OCI-M2 (cell line): ENCODE results near the gene PKNOX2.

Source experiments
- DNase-seq: peaks from one replicate; lab custom pipeline; 2025; ENCODE audit not compliant: unreplicated experiment; lab: John Stamatoyannopoulos, UW

PKNOX2 gene

DNA sequence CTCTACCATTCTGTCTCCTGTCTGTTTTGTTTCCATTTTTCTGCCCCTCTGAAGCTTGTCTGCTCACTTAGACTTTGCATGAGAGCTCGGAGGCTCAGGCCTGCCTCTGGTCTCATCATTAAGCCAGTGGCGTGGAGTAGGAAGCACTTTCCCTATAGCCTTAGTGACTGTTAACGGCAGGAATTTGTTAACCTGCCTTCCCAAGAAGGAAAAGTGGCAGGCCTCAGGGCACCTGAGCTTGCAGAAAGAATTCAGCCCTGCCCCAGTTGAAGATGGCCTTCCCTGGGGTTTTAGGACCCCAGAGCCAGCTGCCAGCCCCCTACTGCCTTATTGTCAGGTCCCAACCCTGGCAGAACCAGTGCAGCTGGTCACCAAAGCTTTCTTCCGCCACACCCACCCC lies 93.2 kb downstream of the PKNOX2 start:
- DNase-seq, result no peak

DNA sequence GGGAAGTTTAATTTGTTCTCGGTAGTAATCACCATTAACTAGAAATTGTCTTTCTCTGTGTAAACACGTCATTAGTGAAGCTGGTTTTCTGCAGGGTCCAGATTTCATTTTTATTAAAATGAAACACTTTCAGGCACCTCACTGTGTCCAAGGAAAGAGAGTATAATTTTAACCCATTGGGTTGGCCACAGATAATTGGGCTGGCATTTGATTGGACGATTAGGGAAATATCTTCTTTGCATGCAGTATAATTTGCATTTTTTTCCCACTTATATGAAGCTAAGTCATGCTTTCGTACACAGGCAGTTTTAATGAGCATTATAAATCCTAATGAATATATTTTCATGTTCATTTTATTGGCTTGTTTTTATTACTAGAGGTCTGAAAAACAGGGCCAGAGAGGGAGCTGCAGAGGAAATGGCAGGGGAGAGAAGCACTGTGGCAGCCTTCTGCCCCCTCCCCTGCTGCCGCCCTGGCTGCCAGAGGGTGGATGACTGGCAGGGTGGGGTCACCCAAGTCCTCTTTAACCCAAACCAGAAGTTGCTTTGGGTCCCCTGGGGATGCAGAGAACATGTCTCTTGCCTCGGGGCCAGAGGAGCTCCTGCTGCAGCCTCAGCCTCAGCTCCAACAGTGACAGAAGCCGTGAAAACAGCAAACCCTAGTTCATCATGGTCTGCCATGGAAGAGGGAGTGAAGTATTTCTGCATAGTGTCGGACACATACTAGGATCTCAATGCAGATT lies 93.9 kb downstream of the PKNOX2 start:
- DNase-seq, result no peak

DNA sequence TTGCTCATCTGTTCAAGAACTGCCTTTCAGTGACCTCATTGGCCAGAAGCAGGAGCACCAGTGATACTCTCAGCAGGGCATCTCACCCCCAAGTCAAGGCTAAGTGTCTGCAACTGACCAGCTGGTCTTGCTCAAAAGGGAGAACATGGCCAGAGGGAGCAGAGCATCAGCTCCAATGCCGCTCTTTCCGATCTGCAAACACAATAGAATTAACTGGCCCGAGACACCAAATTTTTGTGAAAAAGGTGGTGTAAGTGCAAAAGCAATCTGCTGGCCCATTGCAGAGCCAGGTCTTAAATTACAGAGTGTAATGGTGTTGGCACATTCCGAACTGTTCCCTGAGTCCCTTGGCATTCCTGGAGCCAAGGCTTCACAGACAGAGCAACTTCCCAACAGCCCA lies 97.0 kb downstream of the PKNOX2 start:
- DNase-seq, result no peak

DNA sequence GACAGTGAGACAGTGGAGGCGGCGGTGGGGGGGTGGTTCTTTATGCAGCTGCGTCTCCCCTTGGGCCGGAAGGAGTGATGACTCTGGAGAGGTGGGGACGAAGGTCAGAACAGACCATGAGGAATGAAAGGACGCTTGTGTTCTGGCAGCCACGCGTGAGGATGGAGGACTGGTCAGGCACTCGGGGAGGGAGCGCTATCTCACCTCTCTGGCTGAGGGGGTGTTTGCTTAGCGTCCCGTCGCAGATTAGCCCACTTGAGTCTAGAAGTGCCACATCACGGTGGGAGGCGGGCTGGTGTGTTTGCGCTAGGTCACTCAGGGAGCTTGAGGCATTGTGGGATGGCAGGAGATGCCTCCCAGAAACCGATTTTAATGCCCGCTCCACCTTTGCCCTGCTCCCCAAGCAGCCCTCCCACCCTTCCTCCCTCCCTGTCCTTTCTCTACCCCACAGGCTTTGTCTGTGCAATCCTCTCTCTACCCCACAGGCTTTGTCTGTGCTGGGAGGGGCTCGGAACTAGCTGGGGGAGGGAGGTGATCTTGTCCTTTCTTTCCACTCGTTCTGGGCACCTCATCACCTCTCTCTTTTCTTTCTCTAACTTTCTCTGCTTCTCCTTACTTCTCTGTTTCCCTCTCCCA lies 97.8 kb downstream of the PKNOX2 start:
- DNase-seq, result no peak

DNA sequence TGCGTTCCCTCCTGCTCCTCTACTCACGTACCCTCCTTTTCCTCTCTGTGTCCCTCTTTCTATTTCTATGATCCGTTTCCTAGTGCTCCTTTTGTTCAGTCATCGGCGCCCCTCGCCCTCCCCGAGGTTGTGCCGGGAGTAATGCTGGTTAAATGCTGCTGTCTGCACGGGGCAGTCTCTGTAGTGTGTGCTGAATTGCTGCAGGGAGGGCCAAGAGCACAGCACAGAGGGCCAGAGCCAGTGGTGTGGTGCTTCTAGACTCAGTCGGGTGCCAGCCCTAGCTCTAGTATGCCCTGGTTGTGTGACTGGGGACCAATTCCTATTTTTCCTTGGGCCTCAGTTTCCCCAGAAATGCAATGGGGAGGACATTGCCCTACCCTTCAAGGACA lies 98.3 kb downstream of the PKNOX2 start:
- DNase-seq, result no peak

DNA sequence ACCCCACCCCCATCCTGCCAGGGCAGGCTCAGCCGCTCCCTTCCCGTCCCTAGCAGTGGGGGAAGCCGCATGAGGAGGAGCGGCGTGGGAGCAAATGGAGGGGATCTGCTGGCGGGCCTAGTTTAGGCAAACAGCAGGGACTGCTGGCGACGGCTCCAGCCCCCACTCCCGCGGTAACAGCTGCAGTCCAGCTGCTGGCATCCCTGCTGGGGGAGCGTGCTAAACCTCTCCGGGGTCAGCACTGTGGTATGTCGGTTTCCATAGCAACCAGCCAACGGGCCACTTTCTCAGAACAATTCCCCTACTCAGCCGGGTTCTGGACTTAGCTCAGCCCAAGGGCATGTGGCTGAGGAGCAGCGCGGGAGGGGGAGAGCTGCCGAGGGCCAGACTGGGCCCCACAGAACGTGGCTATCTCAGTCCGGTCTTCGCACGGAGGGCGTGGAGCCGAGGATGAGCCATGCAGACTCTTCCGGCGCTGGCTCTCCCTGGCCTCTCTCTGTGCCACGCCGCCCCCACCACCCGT lies 98.8 kb downstream of the PKNOX2 start:
- DNase-seq, result no peak

DNA sequence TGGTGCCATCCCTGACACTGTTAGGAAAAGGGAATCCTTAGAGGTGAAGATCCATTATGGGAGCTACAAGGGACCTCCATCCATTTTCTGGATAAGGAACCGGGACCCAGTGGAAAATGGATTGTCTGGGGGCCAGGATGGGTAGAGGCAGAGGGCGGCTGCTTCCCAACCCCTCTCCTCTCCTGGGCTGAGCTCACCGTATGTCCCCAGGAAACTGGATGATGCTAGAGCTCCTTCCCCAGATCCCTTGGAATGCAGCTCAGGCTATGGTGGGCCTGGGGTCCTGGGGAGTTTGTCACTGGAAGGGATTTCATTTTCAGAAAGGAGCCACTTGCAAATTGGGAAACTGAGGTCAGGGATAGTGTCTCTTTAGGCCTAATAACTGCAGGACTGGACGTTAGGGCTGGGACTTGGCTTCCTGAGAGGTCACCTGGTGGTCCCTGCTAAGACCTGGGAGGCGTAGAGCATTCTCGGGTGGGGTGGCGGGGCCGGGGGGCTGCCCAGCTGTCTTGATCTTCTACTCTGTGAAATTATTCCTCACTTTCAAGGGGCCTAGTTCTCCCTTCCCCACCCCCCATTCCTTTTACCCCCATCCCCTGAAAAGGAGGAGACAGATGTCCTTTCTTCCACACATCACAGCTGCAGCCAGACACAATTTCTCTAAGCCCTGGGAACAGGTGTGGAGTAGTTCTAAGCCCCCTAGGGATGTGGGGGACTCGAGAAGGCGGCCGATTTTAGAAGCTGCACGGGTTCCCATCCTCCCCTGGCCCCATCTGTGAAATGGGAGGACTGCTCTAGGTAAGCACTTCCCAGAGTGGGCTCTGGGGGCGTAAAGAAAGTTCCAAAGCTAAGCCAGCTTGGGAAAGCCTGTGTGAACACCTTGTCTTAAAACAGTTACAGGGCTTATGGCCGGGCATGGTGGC lies 99.8 kb downstream of the PKNOX2 start:
- DNase-seq, result no peak

DNA sequence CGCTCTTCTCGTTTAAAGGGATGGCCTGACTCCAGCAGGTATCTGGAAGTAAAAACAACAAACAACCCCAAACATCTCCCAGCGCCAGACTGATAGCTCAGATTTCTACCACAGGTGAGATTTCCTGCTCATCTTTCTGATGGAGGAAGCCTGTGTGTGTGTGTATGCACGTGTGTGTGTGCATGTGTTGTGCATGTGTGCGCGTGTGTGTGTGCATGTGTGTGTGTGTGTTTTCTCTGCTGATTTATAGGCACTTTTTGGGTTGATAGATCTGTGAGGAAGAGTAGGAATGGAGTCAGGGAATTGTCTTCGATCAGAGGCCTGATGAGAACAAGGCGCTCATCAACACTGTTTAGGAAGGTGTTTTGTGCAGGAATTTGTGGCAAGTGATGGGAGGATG lies 103.0 kb downstream of the PKNOX2 start:
- DNase-seq, result no peak

DNA sequence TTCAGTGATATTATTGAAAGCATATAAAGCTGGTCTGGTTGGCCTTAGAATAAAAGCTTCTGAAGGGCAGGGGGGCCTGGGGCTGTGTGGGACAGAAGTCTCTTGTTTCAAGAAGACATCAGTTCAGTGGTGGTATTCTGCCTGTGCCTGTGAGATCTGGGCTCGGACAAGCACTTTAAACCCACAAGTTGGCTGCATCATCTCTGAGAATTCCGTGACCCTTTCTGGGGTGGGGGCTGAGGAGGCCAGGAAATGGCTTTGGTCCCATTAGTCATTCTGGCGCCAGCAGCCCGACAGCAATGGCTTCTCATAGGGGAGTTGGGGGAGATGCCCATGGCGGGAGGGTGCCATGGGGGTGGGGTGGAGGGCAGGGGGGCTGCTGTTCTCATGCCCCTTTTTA lies 104.1 kb downstream of the PKNOX2 start:
- DNase-seq, result no peak

DNA sequence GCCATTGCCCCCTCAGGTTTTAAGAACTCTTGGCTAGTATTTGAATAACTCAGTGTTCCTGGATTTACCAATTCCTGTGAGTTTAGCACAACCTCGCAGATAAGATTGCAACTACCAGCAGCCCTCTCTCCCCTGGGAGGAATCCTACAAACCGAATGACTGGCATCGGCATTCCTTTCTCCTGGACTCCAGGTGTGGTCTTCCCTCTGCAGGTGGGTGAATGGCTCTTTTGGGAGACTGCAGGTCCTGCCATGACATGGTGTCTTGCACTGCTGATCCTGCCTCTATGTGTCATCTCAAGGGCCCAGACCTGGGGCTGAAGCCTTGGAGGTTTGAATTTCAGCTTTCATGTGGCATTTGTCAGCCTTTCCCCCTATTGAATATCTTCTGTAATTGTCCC lies 105.6 kb downstream of the PKNOX2 start:
- DNase-seq, result no peak

DNA sequence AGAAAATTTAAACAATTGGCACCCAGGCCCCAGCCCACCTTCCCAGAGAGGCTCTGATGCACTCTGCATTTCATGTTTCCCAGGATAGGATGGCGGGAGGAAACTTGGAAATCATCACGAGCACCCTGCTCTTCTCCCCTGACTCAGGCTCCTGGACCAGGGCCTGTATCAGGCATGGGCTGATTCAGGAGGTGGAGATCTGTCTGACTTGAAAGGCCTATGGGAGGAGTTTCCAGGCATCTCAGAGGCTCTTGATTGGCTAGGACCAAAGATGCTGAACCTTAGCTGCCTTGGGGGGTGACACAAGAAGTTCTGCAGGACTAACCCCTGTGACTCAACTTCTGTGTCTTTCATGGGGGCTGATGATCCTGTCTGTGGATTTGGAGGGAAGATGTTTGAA lies 106.2 kb downstream of the PKNOX2 start:
- no peak for DNase-seq

DNA sequence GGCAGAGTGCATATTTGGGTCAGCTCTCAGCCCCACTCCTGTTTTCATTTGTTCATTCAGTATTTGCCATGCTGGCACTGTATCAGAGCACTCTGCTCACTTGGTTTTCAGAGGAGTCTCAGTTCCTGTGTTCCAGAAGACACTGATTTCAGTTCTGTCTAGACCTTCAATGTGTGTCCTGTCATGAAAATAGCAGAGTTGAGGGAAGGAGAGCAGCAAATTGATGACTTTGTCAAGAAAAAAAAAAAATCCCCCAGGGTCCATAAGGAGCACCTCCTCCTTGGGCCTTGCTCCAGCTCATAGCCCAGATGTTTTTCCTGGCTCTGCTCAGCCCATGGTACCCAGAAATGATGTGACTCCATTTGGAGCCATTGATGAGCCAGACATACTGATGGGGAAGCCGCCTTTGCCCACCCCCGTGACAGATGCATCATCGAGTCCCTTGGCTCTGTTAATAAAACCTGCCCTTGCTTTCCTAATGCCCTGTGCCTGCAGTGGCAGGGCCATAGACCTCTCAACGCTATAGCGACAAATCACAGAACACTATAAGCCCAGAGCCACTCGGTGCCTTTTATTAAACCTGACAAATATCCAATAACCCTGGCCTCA lies 107.0 kb downstream of the PKNOX2 start:
- DNase-seq, result no peak

DNA sequence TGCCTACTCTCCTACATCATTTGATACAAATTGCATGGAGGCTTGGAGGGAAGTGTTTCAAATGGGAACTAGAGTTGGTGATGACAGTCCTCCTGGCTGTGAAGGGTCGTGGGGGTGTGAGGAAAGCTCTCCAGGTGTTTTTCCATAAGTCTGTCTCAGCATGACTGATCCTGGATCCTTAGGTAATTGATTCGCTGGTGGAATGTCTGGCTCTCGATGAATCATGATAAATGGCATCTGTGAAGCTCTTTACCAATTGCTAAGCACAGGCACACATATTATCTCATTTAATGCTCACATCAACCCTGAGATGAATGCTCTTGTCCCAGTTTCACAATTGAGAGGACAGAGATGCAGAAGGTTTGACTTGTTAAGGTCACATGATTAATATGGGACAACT lies 107.5 kb downstream of the PKNOX2 start:
- DNase-seq, result no peak

DNA sequence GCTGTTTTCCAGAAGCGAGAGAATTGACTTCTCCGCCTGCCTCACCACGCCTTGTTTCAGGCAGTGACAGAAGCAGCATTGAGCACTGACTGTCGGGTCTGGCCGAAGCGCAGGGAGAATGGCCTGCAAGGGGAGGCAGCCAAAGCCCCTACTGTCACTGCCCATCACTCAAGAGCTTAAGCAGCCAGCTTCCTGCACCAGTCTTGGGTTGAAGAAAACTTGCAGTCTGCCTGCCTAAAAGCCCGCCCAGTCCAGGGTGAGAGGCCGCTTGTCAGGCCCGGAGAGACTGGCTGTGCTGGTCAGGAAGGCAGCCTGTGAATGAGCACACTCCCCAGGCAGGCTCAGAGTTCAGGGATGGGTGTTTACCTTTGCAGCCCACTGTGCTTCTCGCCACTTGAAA lies 108.3 kb downstream of the PKNOX2 start:
- no peak for DNase-seq

DNA sequence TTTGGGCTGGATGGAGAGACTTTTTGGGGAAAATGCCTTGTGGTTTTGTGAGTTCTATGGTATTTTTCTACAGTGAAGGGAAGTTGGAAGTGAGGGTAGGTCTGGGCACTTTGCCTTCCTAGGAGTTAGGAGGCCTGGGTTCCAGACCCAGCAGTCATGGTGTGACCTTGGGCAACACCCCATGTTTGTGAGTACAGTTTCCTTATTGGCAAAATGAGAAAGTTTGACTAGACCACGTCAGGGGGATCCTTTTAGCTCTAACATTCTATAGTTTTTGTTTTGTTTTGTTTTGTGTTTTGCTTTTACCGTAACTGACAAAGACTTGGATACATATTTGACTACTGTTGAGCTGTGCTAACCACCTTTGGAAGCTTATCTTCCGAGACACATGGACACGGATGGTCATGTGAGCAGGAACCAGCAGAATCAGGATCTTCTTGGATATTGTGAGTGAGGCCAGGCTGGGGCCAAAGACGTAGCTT lies 109.0 kb downstream of the PKNOX2 start:
- DNase-seq, result no peak

DNA sequence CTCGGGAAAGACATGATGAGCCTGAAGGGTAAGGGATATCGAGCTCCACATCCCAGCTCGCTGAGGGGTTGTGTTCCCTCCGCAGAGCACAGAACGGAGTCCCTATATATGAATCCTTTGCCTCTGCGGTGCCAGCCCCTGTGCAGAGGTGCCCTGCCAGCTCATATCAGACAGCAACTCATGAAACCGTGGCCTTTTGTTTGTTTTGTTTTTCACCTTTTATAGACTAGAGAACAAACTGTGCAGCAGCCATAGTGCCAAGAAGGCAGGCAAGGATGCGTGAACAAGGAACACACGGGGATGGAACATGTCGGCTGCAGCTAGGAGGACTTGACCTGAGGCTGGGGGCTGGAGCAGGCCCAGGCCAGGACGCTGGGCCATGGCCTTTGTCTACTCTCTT lies 109.8 kb downstream of the PKNOX2 start:
- DNase-seq, result no peak

DNA sequence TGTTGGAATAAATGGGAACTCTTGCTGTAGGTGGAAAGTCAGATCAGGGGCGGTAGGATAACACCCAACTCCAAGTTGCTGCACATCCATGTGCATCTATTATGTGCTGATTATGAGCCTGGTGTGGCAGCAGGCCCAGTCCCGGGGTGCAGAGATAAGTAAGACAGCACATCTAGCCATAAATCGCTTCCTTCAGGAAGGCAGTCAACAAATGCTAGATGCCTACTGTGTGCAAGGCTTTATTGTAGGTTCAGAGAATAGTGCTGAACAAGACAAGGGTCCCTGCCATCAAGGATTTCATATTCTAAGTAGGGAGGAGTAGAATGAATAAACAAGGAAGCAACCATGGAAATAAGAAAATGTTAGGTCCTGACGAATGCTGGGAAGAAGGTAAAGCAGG lies 110.2 kb downstream of the PKNOX2 start:
- DNase-seq, result no peak

DNA sequence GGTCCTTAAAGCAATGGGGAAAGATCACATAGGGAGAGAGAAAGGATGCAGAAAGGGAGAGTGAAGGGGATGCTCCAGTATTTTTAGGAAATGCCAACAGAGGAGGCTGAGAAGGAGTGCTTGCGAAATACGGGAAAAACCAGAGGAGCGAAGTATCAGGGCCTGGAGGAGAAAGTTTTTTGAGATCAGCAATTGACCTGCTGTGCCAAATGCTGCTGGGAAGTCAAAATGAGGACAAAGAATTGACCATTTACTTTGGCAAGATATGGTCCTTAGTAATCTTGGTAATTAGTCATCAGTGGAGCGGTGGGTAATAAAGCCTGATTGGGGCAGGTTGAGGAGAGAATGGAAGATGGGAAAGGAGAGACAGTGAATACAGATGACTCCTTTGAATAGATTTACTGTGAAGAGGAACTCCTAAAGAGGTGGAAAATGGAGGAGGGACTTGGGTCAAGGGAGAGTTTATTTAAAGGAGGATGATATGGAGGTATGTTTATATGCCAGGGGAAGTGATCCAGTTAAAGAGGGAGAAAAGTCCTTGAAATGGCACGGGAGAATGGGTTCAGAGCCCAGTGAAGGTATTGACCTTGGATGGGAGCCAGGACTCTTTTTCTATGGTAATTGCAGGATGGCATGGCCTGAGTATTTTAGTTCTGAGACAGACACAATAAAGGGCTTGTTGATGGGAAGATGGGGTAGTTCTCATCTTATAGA lies 111.5 kb downstream of the PKNOX2 start:
- no peak for DNase-seq

DNA sequence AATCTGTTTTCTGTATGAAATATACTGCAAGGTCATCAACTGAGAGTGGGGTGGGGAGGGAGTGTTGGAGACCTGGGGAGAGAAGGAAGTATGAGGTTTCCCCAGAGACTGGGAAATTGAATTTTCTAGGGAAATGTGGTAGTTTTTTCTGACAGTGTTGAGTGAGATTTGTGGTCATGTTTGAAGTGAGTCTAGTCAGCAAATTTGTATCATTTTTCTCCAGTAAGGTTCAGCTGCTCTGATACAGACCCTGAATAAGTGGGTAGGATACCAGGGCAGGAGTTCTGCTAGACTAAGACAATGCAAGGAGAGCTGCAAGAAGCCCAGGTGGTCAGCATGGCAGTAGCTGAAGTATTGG lies 112.0 kb downstream of the PKNOX2 start:
- DNase-seq, result no peak

DNA sequence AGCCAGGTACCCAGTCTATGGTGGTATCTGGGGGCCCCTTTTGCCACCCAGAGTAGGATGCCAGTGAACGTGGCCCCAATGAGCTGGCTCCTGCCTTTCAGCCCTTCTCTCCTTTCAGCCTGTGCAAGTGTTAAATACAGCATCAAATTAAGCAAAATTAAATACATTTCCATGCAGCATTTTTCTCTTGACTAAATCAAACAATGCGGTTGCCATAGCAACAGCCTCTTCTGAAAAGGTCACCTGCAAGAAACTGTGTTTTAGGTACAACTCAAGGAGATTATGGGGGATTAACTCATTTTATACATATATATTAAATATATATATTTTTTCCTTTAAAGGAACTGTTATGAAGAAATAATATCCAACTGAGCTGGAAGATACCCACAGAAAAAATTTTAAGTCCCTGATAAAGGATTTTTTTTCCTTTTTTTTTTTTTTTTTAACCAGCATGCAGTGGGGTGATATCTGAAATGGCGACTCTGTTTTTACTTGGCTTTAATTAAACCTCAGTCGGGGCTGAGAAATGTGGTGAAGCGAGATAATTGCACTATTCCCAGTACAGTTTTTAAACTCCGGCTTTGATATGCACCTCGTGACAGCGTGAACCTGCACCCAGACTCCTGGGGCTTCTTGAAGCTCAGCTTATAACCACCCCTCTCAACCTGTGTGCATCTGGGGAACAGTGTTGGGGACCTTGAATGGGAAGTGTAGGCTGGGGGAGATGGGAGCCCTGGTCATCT lies 115.3 kb downstream of the PKNOX2 start:
- no peak for DNase-seq
